Stimulated activated CD8-positive, alpha-beta memory T cell treated with anti-CD3 and anti-CD28 coated beads, Interleukin-4, amount 100 ng/mL, for 1 hour (primary cell): ENCODE measurements around the gene PDIA6.
"Not testable (repeated sequence)": the region's sequence is repeated elsewhere in the genome, so short reads cannot be mapped to it uniquely, and the experiment has no call there.

ENCODE experiments used
- DNase-seq, 2 donors: peaks; one replicate each; pipeline ENCODE4 v3.0.0-alpha.2; 2020; ENCODE audit warnings: low read depth in 2 of 2, low spot score in 1 of 2

Gene PDIA6

DNA sequence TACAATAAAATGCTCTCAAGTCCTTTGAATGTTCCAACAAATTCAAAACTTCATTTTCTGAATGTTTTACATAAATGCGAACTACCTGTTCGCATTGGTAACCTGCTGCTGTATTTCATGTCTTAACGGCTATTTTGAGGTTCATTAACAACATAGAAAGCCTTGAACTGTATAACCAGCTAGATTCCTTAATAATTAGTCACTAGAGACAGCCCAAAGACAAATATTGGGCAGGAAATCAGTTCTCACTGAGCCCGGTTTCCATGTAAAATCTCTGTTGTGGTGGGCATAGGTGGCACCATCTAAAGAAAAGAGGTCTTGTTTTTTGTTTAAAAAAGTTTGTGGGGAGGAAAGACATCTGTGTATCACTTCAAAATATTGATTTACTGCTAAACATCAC, 29.2 kb downstream of the PDIA6 start:
- DNase-seq: no peak

DNA sequence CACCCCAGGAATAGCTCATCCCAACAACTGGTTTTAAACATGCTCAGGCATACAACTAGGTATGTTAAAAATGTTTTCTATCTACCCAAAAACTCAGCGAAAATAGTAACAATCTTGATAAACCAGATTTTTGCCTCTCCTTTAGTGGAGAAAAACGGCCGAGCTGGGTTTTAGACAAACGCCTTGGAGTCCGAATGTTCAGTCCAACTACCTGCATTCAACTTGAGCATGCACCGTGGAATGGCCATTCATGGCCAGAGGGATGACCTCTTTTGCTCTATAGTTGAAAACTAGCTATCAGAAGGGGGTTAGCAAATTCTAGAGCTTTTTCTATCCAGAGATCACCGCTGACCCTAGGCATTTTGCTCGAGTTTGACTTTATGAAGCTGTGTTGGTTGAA, 30.8 kb downstream of the PDIA6 start:
- no peak for DNase-seq

DNA sequence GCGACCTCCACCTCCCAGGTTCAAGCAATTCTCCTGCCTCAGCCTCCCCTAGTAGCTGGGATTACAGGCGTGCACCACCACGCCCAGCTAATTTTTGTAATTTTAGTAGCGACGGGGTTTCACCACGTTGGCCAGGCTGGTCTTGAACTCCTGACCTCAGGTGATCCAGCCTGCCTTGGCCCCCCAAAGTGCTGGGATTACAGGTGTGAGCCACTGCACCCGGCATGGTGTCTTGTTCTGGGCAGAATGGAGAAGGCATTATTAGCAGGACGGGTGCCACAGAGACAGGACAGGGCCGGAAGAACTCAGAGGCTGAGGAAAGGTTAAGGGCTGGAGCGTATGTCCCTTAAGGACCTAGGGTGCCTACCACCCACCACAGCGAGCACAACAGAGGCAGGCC, 31.8 kb downstream of the PDIA6 start:
- DNase-seq: not testable (repeated sequence)

DNA sequence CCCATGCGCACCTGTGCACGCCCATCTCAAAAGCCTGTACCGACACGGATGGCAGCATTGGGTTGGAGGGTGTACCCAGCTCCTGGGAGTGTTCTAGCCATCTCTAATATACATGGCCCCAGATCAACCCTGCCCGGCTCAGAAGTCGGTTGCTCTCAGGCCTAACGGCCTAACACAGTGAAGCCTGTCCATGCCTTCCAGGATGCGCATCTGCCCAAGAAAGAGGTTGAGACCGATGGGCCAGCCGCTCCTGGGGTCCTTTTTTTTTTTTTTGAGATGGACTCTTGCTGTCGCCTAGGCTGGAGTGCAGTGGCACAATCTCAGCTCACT, 32.1 kb downstream of the PDIA6 start:
- DNase-seq: no peak

DNA sequence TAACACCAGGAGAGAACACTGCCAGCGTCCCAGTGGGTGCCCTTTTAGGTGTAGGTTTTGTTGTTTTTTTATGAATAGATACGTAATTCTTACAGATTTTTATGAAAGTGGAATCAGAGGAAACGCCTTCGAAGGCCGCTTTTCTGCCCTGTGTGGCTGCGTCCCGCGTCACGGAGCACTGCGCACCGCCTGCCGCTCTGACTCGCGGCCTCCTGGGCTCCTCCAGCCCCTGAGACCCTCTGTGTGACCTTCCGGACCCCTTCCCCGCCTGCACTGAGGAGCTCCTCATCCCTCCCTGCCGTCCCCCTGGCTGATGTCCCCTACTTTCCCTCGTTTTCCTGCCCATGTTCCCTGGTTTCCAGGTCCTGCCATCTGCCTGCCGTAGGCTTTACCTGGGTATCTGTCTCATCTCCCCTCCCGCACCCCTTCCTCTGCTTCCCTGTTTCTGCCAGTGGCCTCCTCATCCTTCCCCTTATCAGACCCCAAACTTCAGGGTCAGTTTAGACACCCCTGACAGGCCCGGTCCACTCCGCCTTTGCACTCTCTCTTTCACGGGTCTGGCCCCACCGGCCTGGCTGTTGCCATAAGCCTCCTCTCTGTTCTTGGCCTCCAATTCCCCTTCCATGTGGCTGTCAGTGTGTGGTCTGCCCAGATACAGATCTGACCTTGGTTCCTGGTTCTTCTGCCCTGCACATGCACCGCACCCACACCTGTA, 32.7 kb downstream of the PDIA6 start:
- DNase-seq: no peak

DNA sequence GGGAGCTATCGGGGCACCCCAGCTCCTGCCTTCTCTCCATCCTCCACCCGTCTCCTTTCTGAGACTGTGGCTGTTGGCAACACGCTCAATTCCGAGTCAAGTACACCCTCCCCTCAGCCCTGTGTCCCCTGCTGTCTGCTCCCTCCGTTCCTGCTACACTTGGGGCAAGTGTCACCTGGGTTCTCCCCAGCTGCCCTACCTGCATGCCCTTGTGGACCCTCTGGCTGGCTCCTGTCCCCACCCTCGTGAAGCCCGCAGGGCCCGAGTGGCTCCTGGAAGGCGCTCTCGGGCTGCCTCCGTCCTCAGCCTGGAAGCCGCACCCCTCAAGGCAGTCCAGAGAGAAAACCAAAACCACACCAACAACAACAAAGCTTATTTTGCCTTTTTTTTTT, 33.9 kb downstream of the PDIA6 start:
- DNase-seq: no peak

DNA sequence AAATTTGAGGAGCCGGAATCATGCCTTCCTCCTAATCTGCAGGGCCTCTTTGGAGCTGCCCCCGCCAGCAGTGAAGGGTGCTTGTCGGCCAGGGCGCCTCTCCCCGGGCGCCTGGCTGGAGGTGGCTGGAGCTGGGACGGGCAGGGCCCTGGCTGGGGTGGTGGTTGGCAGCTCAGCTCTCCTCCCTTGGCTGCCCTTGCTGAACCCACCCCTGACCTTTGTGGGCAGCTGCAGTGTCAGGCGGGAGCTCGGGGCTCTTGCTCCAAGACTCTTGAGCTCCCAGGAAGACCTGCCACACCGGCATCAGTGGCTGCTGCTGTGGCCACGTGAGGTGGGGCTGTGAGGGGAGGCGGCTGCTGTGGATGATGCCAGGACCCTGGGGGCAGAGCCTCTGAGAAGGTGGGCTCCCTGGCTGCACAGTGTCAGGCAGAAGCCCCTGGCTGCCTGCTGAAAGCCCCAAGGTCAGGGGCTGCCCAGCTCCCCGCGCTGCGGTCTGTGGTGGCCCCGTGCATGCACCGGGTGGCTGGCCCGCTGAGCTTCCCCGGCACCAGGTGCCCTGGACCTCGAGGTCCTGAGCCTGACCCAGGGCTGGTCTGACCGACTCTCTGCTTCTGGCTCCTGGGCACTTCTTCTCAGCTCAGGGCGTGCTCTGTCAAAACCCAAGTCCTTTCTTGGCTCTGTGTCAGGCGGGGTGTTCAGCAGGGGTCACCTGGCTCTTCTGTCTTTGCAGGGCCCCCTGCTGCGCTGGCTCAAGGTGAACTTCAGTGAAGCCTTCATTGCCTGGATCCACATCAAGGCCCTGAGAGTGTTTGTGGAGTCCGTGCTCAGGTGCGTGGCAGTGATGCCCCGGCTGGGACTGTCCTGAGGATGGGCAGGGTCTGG, 34.5 kb downstream of the PDIA6 start:
- DNase-seq: no peak

DNA sequence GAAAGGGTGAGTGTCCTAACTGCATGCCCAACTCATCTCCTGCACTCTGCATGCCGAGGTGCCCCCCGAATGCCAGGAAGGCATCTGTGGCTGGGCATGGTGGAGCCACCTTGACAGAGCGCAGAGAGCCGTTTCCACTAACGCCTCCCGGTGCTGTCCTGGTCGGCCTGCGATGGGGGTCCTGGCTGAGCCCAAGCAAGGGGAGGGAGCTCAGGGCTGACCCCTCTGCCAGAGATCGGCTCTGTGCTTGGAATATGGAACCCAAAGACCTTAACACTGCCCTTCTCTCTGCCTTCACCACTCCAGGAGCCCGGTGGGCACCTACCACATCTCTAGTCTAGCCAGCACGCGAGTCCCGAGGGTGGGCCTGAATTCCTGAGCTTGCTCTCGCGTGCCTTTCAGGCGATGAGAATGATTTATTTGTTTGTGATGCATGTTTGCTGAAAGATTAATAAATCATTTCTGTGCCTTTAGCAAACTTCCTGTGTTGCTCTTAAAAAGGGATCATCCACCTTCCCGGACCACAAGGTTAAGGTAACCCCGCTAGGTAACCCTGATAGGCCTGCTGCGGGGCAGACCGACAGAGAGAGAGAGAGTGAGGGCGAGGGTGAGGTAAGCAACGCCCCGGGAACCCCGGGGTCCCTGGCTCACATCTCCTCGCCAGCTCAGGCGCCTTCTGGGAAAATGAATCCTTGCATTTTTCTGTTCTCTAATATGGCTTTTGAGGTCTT, 35.3 kb downstream of the PDIA6 start:
- no peak for DNase-seq

DNA sequence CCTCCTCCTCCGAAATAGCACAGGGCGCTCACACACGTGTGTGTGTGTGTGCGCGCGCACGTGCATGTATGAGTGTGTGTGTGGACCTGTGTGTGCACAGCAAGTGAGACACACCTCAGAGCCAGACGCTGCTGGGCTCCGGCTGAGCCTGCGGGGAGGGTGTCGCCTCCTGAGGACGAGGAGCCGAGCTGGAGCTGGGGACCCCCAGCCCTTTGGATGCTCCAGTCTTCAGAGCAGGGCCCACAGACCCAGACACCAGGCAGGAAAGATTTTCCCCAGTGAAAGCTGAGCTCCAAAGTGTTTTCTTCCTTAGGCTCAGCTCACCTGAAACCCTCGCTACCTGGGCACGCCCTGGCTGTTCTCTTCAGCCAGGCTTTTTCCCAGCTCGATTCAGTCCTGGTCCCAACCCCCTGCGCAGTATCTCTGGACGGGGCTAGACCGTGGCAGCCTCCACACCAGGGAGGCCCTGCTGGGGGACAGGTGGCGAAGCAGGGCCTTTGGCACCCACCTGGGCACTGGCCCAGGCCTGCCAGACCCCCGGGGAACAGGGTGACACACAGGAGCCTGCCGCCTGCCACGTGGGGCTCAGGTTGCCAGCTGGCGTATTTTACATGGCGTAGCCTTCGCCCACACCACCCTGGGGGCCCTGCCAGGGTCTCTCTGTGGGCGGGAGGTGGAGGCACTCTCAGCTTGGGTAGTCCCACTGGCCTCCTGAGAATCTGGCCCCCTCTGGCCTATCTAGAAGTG, 36.2 kb downstream of the PDIA6 start:
- DNase-seq: no peak

DNA sequence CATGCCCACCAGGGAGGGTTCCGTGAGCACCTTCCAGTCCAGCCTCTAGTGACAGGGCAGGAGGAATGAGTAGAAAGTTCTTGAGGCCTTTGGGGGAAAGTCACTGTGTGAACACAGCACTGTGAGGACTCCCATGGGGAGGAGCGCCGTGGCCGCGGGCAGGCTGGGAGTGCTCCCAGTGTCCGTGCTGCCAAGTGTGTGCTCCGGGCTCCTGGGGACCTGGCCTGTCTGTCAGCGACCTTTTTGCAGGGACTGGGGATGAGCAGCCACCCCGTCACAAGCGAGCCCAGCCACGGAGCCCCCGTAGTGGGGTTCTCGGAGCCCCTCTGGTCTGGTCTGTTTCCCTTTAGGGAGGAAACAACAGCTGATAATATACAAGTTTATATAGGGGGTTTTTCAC, 36.8 kb downstream of the PDIA6 start:
- DNase-seq: no peak

DNA sequence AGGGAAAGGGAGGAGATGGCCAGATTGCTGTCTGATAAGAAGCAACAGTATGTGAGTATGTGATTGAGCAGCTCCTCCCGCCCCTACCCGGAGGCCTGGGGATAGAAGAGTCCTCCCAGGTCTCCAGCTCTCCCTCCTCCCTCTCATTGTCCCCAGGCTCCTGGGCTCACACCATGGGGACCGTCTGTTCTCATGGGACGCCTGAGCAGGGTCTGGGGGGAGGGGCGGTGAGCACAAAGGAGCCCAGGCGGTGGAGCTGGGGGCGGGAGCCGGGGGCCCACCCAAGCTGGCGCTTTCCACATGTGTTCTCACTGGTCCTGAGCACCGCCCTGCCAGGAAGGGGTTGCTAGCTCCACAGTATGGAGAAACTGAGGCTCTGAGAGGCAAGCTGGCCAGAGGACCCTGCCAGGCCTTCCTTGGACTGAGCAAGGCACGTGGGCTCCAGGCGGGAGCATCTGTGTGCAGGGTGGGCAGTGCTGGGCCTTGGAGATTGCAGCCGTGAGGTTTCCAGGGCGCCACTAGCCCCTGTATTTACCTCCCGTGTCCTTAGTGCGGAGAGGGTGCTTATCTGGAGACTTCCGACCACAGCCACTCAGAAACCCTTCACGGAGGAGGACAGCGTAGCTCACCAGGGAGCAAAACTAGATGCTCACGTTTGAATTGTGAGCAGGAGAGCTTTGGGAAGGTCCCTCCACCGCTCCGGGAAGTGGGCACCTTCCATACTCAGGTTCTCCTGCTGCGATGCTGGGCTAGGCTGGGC, 37.4 kb downstream of the PDIA6 start:
- DNase-seq: no peak

DNA sequence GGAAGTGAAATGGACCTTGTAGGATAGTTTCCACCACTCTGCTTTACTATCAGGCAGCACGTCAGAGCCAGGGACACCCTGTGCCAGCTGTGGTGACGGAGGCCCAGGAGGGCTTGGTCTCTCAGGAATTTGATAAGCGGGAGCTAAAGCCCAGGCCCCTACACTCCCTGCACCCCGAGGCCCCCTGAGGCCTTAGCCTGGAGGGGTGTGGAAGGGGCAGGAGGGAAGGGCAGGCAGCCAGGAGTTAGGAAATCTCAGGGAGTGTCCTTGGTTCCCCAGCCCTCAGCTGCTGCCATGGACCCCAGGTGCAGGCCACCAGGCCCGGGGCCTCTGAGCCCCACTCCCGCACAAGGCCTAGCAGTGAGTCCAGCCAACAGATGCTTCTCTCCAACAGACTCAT, 38.2 kb downstream of the PDIA6 start:
- no peak for DNase-seq

DNA sequence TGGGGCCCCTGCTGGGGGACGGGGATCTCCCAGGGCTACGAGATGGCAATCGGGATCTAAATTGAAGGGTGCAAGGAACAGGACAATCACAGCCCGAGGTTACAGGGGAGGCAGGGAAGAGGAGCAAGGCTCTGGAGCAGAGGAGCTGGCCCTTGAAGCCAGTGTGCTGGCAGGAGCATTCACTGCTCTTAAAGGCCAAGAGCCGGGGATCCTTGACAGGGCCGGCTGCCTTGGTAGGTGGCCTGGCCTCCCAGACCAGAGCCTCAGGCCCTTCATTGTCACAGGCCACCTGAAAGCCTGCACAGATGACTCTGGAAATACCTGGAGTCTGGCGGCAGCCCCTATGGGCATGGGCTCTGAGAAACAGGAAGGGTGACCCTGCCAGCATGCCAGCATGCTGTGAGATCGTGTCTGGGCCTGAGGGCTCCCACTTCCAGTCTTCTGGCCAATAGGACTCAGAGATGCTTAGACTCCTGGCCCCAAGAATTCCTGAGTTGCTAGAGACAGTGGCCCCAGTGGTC, 38.7 kb downstream of the PDIA6 start:
- DNase-seq: no peak

DNA sequence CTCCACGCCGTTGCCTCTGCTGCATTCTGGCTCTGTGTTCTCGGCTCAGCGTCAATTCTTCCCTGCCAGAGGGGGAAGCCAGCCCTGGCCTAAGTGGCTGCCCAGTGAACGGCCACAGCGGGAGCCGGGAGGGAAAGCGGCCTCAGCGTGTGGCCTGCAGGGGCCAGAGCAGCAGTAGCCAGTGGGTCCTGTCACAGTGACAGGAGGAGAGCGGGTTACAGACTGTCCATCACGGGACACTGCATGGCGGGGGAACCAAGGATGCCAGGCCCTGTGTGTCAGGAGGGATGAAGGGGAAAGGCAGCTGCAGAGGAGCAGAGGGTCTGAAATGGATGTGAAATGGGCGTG, 39.7 kb downstream of the PDIA6 start:
- DNase-seq: no peak

DNA sequence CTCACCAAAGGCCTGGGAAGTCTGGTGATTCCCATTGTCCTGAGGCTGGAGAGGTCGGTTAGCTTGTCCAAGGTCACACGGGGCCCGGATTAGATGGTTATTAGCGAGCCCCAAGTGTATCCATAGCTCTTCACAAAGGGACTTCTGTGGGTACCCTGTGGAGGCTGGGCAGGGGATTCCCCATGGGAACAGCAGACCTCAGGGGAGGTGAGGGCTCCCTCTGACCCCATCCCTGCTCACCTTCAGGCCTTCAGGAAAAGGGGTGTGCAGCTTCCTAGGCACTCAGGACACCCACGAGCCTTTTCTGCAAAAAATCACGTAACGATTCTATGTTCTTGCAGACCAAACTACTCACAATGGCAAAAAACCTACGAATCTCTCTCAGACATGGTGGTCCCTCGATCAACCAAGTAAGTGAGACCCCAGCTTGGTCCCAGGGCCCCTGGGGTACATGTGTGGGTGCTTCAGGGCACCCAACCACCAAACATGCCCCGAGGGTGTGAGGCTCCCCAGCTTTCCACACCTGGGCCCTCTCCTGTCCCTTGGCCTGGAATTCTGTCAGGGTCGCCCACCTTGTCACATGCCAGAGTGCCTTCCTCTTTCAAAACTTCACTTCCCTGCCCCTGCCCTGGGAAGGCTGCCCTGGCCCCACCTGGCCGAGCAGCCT, 40.3 kb downstream of the PDIA6 start:
- no peak for DNase-seq

DNA sequence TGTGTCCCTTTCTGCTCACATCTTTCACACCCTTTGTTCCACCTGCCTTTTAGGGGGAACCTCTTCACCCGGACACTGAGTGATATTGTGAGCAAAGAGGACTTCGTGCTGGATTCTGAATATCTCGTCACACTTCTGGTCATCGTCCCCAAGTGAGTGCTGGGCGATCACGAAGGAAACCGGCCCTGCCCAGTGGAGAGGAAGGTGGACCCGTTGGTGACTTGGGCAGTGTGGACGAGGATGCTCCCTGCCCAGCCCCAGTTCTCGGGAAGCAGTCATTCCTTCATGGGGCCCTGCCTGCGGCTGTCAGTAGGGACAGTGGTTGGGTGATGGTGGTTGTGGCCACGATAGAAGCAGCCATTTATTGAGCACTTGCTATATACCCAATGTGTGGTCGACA, 40.8 kb downstream of the PDIA6 start:
- no peak for DNase-seq

DNA sequence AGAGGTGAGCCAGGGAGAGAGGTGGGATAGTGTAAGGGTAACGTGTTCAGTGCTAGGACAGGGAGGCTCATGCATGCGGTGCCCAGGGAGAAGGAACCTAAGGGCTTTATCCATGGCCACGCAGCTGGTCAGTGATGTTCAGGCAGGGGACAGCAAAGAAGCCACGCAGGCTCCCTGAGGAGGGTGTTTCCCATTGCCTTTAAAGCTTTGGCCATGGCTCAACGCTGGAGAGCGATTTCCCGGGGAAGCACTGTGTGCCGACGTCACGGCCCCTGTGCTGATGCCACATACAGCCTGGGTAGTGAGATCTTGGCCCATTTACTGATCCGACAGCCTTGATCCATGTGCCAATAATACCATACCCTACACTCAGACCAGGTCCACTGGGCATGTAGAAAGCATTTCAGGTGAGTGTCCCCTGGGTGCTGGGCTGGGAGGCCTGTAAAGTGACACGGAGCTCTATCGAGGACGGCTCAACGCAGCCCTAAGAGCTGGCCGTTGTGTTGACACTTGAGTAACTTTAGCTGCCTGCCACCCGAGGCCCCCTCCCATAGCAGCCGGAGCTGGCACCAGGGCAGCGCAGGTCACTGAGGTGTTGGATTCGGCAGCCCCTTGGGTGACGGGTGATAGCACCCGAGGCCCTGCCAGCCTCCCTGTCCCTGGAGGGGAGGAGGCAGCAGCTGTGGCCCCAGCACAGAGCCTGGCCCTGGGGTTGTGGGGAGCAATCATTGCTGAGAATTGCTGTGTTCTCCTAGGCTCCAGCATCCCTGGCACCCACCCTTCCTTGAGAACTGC, 41.4 kb downstream of the PDIA6 start:
- DNase-seq: no peak

DNA sequence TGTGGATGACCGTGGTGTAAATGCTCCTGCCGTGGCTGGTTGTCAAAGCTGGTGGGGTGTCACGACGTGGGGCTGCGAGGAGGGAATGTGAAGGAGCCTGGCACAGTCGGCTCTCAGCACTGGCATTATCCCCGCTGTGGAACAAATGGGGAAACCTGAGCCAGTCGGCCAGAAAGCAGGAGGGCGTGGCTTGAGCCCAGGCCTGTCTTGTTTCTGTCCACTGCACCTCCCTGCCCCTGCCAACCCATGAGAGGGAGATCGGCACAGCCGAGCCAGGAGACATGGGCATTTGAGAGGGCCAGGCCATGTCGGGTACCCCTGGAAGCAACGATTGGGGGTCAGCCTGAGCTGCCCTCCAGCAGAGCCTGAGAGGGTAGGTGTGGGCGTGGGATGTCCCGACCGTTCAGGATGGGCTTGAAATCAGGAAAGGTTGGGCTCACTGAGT, 44.5 kb downstream of the PDIA6 start:
- DNase-seq: no peak

DNA sequence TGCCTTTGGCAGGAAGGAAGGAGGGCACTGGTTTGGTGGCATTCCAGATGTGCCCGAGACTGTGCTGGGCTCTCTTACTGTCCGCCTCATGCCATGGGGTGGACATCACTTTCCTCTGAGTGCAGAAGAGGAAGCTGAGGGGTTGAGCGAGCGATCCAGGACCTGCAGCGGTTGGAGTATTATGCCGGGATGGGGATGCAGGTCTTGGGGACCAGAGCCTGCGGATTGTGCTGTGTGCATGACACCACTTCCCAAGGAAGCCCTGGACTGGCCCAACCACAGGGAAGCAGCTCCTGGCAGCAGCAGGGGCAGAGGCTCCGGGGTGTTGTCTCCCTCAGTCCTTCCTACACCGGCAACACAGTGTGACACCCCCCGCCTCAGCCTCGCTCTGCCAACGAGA, 46.7 kb downstream of the PDIA6 start:
- no peak for DNase-seq
